Ishikawa (cell line): ENCODE data around the gene GNAO1.
A peak's percentile ranks its signal among the peaks of the same experiment; 100 is the strongest.

Experiments
- CEBPB ChIP-seq: IDR thresholded peaks from 2 replicates; pipeline ENCODE4 v1.6.1; 2012
- CREB1 ChIP-seq: IDR thresholded peaks from 2 replicates; pipeline ENCODE4 v1.6.1; 2012; ENCODE audit warnings: low read depth
- EGR1 ChIP-seq: IDR thresholded peaks from 2 replicates; pipeline ENCODE4 v1.6.1; 2012
- EP300 ChIP-seq: IDR thresholded peaks from 2 replicates; pipeline ENCODE4 v1.6.1; 2012; ENCODE audit warnings: borderline replicate concordance
- FOXM1 ChIP-seq: IDR thresholded peaks from 2 replicates; pipeline ENCODE4 v1.6.1; 2012; ENCODE audit warnings: low read depth, borderline replicate concordance
- MAX ChIP-seq: IDR thresholded peaks from 2 replicates; pipeline ENCODE4 v1.6.1; 2012
- NFIC ChIP-seq: IDR thresholded peaks from 2 replicates; pipeline ENCODE4 v1.6.1; 2012
- RAD21 ChIP-seq: IDR thresholded peaks from 2 replicates; pipeline ENCODE4 v1.6.1; 2012; ENCODE audit warnings: low read depth
- REST ChIP-seq: IDR thresholded peaks from 2 replicates; pipeline ENCODE4 v1.6.1; 2012; ENCODE audit warnings: low read depth, mild to moderate bottlenecking
- TAF1 ChIP-seq: IDR thresholded peaks from 2 replicates; pipeline ENCODE4 v1.6.1; 2012; ENCODE audit warnings: low read depth, mild to moderate bottlenecking
- TCF12 ChIP-seq: IDR thresholded peaks from 2 replicates; pipeline ENCODE4 v1.6.1; 2012; ENCODE audit warnings: low read depth
- TEAD4 ChIP-seq: IDR thresholded peaks from 2 replicates; pipeline ENCODE4 v1.6.1; 2012
- USF1 ChIP-seq: IDR thresholded peaks from 2 replicates; pipeline ENCODE4 v1.6.1; 2012
- YY1 ChIP-seq: IDR thresholded peaks from 2 replicates; pipeline ENCODE4 v1.6.1; 2012; ENCODE audit warnings: low read depth
- ZBTB7A ChIP-seq: IDR thresholded peaks from 2 replicates; pipeline ENCODE4 v1.6.1; 2012; ENCODE audit warnings: low read depth

The GNAO1 gene

GRCh38 chr16:56297684-56298083 is 106.4 kb downstream of the GNAO1 start:
- TF ChIP-seq NFIC (no peak), REST (no peak), MAX (no peak), CEBPB (no peak), EGR1 (no peak), FOXM1 (no peak), YY1 (no peak), USF1 (no peak), TCF12 (no peak), CREB1 (no peak), EP300 (no peak), TAF1 (no peak), RAD21 (no peak), TEAD4 (no peak), ZBTB7A (no peak)

- TF ChIP-seq ZBTB7A (no peak), MAX (no peak), CEBPB (no peak), REST (no peak), USF1 (no peak), EGR1 (no peak), TCF12 (no peak)
Measured at GRCh38 chr16:56298116-56298515, 106.8 kb downstream of the GNAO1 start.

GRCh38 chr16:56298948-56299596 is 107.8 kb downstream of the GNAO1 start:
- TF ChIP-seq MAX: 0 out of 2 replicates have a peak, but pooled peaks have one; percentile 33
- no peak for TF ChIP-seq REST
- TF ChIP-seq USF1: peak; percentile 20; the same call in 1 of the 2 replicates

- TF ChIP-seq TCF12 (no peak), RAD21 (no peak), CREB1 (no peak), YY1 (no peak), REST (no peak), EP300 (no peak), FOXM1 (no peak), ZBTB7A (no peak), TEAD4 (no peak), NFIC (no peak), EGR1 (no peak)
Measured at GRCh38 chr16:56300242-56300623, 108.9 kb downstream of the GNAO1 start.
